Activated CD8-positive, alpha-beta memory T cell treated with anti-CD3 and anti-CD28 coated beads, Interleukin-2, amount 50 U/mL, for 48 hours (primary cell): ENCODE results near the gene AMBRA1.

Source experiments
- DNase-seq: peaks from one replicate; pipeline ENCODE4 v3.0.0-alpha.2; 2020

AMBRA1 gene

GRCh38 chr11:46463701-46464421 is 130.0 kb downstream of the AMBRA1 start:
- no peak for DNase-seq

- no peak for DNase-seq
Observed at GRCh38 chr11:46461461-46461927, 132.3 kb downstream of the AMBRA1 start.

- DNase-seq: no peak
Observed at GRCh38 chr11:46458491-46458890, 135.3 kb downstream of the AMBRA1 start.

GRCh38 chr11:46457659-46458424 is 136.0 kb downstream of the AMBRA1 start:
- DNase-seq: no peak

- no peak for DNase-seq
Observed at GRCh38 chr11:46457021-46457420, 136.8 kb downstream of the AMBRA1 start.

- no peak for DNase-seq
Observed at GRCh38 chr11:46456269-46457001, 137.4 kb downstream of the AMBRA1 start.

GRCh38 chr11:46455834-46456233 is 138.0 kb downstream of the AMBRA1 start:
- DNase-seq: no peak

GRCh38 chr11:46452918-46453517 is 140.8 kb downstream of the AMBRA1 start:
- DNase-seq: no peak

- DNase-seq: no peak
Observed at GRCh38 chr11:46451759-46452158, 142.1 kb downstream of the AMBRA1 start.

GRCh38 chr11:46450846-46451477 is 142.9 kb downstream of the AMBRA1 start:
- no peak for DNase-seq

- DNase-seq: no peak
Observed at GRCh38 chr11:46447544-46447943, 146.3 kb downstream of the AMBRA1 start.

- no peak for DNase-seq
Observed at GRCh38 chr11:46445920-46446771, 147.7 kb downstream of the AMBRA1 start.

- no peak for DNase-seq
Observed at GRCh38 chr11:46445192-46445919, 148.5 kb downstream of the AMBRA1 start.

- no peak for DNase-seq
Observed at GRCh38 chr11:46444305-46444704, 149.5 kb downstream of the AMBRA1 start.

- DNase-seq: no peak
Observed at GRCh38 chr11:46438211-46438610, 155.6 kb downstream of the AMBRA1 start.

GRCh38 chr11:46437122-46437689 is 156.6 kb downstream of the AMBRA1 start:
- no peak for DNase-seq

GRCh38 chr11:46436113-46436512 is 157.7 kb downstream of the AMBRA1 start:
- DNase-seq: no peak

- DNase-seq: no peak
Observed at GRCh38 chr11:46435679-46436078, 158.1 kb downstream of the AMBRA1 start.

GRCh38 chr11:46431211-46431610 is 162.6 kb downstream of the AMBRA1 start:
- DNase-seq: no peak

- DNase-seq: no peak
Observed at GRCh38 chr11:46429717-46430116, 164.1 kb downstream of the AMBRA1 start.

GRCh38 chr11:46427364-46427763 is 166.5 kb downstream of the AMBRA1 start:
- no peak for DNase-seq
